Lung (tissue), 12 donors: Measurements from ENCODE around the gene PTPRN2. TPM values are rescaled to one million over a fixed set of nuclear protein-coding genes. Genes with fewer than 3 reads are reported as not detected.

Experiments used
- ATAC-seq: fragments of 200-7000 bp; cut with Tn5 transposase; one replicate; pipeline ENCODE4 v1.9.1; 2020; ENCODE audit warnings: moderate number of reproducible peaks; ENCODE audit not compliant: insufficient read depth, low FRiP score
- DNase-seq, 3 donors: peaks; one replicate each; pipeline ENCODE4 v3.0.0-alpha.2; 2013 to 2017
- H3K27ac ChIP-seq, 2 donors: one replicate each; pipeline ENCODE4 v1.5.1; 2013; ENCODE audit warnings: mild to moderate bottlenecking in 2 of 2, moderate library complexity in 2 of 2, control low read depth in 1 of 2, inconsistent platforms in 1 of 2, low read depth in 1 of 2, low read length in 1 of 2
- H3K27me3 ChIP-seq, 3 donors: one replicate each; pipeline ENCODE4 v1.5.1; 2013; ENCODE audit warnings: low read length in 2 of 3; ENCODE audit not compliant: control insufficient read depth in 3 of 3, insufficient read depth in 3 of 3
- H3K36me3 ChIP-seq, 4 donors: one replicate each; pipeline ENCODE4 v1.5.1; 2013; ENCODE audit warnings: low read length in 4 of 4, mild to moderate bottlenecking in 1 of 4, moderate library complexity in 1 of 4; ENCODE audit not compliant: control insufficient read depth in 4 of 4, insufficient read depth in 4 of 4
- H3K4me1 ChIP-seq, 5 donors: one replicate each; pipeline ENCODE4 v1.5.1; 2013; ENCODE audit warnings: low read length in 5 of 5, mild to moderate bottlenecking in 2 of 5, moderate library complexity in 1 of 5; ENCODE audit not compliant: control insufficient read depth in 5 of 5, insufficient read depth in 5 of 5
- H3K4me3 ChIP-seq: one replicate; pipeline ENCODE4 v1.5.1; 2013; ENCODE audit warnings: mild to moderate bottlenecking, control low read depth, moderate library complexity
- H3K9ac ChIP-seq, 2 donors: one replicate each; pipeline ENCODE4 v1.5.1; 2013; ENCODE audit warnings: low read length in 2 of 2, control low read depth in 1 of 2; ENCODE audit not compliant: insufficient read depth in 1 of 2
- H3K9me3 ChIP-seq, 4 donors: one replicate each; pipeline ENCODE4 v1.5.1; 2013; ENCODE audit warnings: low read length in 3 of 4, mild to moderate bottlenecking in 1 of 4, moderate library complexity in 1 of 4; ENCODE audit not compliant: control insufficient read depth in 4 of 4, insufficient read depth in 3 of 4
- WGBS, 2 donors: extraction: QIAGEN DNeasy Blood & Tissue Kit; methylation state at CpG; one replicate each; pipeline ENCODE4 v1.1.7; 2013; 5-methylcytosine and 5-hydroxymethylcytosine counted together
- polyA plus RNA-seq, 2 donors: library from polyadenylated mRNA; stranded (reverse); fragments of 200-250 nt; gene quantifications; one replicate each; pipeline ENCODE4 v1.2.1, GENCODE V29; 2013
- total RNA-seq, 2 donors: library from RNA; depleted of rRNA in 1 of 2; stranded (reverse); fragments of >200 nt in 1 of 2; gene quantifications; one replicate each; pipeline ENCODE4 v1.2.1, GENCODE V29; 2014 to 2021
- TF ChIP-seq, protein P1 (sequence below): IDR thresholded peaks from 2 replicates; pipeline ENCODE4 v1.5.1; 2012; ENCODE audit warnings: mild to moderate bottlenecking; ENCODE audit errors: control extremely low read depth, extremely low read depth
- donor health status: control.
- donor health status: control.
- donor health status: Bipolar disorder and iron deficiency.
- donor health status: healthy.
- donor health status: DM: yes; HTN: yes; CAD: no.

Gene PTPRN2
- total and polyA plus RNA-seq, 4 donors: 2.1 to 7.4 (median 4.4) TPM

DNA sequence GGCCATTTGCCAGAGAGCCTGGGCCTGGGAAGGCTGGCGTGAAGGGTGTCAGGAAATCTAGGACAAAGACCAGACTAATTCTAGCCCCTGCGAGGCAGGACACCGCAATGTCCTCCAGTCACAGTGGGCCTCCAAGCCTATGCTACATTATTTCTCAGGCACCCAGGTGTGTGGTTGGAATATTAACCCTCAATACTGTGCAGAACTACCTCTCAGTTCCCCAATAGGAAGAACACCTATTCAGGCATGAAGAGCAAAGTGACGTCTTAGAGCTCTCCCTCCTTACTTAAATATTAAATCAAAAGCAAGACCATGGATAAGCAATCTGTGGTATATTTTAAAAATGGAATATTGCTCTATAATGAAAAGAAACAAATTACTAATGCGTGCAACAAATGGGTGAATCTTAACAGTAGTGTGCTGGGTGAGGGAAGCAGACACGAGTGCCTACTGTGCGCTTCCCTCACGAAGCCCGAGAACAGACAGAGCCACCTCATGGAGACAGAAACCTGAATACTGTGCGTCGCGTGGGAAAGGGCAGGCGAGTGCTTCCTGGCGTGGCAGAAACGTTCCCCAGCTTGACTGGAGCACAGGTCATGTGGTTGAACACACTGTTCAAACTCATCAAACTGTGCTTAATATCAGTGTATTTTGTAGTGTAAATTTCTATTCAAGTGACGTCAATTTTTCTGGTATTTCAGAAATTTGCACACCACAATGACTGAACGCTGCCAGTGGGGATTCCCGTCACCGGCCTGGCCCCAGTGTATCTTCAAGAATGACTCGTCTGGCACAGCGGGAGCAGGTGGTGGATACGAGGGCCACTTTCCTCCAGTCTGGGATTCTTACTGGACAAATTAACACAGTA is 15.5 kb upstream of the PTPRN2 start:
- TF ChIP-seq, protein P1, sequence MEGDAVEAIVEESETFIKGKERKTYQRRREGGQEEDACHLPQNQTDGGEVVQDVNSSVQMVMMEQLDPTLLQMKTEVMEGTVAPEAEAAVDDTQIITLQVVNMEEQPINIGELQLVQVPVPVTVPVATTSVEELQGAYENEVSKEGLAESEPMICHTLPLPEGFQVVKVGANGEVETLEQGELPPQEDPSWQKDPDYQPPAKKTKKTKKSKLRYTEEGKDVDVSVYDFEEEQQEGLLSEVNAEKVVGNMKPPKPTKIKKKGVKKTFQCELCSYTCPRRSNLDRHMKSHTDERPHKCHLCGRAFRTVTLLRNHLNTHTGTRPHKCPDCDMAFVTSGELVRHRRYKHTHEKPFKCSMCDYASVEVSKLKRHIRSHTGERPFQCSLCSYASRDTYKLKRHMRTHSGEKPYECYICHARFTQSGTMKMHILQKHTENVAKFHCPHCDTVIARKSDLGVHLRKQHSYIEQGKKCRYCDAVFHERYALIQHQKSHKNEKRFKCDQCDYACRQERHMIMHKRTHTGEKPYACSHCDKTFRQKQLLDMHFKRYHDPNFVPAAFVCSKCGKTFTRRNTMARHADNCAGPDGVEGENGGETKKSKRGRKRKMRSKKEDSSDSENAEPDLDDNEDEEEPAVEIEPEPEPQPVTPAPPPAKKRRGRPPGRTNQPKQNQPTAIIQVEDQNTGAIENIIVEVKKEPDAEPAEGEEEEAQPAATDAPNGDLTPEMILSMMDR: no peak
- Histone ChIP-seq H3K4me3 (no peak overlapping the region), H3K9me3 (no peaks in the 10 kb centered on the region), H3K9ac (no peak overlapping the region), H3K27me3 (no peaks in the 10 kb centered on the region), H3K36me3 (no peaks in the 10 kb centered on the region), H3K27ac (no peak overlapping the region), H3K4me1 (no peaks in the 10 kb centered on the region)
- DNase-seq (no peak), ATAC-seq (no peak)
- 88 to 93% methylated on average over 22 of the region's 22 CpGs for WGBS, 2 donors

DNA sequence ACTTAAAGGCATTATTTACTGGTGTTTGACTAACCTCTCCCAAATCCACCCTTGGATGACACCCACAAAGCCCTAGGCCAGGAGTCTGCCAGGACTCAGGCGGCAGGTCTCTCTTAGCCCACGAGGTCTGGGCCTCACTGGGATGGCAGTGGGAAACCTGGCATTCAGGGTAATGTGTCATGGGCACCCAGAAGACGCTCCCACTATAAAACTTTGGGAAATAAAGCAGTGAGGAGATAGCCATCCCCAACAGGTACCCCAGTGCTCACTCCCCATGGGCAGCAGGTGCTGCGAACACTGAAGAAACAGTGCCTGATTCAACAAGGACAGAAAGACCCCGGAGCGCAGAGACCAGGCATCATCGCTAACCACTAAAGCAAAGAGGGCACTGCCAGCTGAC is 14.4 kb upstream of the PTPRN2 start:
- Histone ChIP-seq H3K4me3 (no peak overlapping the region), H3K27me3 (no peaks in the 10 kb centered on the region), H3K36me3 (no peaks in the 10 kb centered on the region), H3K9ac (no peak overlapping the region), H3K4me1 (no peaks in the 10 kb centered on the region), H3K9me3 (no peaks in the 10 kb centered on the region), H3K27ac (no peak overlapping the region)
- WGBS, 2 donors: 98% methylated on average over 7 of the region's 7 CpGs
- ATAC-seq (no peak), DNase-seq (no peak)
- TF ChIP-seq, protein P1: no peak

DNA sequence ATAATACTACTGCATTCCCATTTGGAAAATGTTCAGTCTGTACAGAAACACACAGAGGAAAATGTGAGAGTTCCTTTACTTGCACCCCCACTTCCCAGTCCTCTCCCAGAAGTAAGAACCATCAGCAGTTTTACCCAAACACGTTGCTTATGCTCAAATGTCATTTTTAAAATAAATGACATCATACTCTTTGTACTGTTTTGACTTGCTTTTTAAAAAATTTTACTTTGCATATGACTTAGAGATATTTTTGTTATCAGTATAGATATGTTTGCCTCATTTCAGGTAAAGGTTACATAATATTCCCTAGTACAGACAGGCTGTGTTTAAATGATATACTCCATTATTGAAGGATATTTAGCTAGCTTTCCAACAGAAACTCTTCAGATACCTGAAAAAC is 13.5 kb upstream of the PTPRN2 start:
- Histone ChIP-seq H3K9ac (no peak overlapping the region), H3K9me3 (no peaks in the 10 kb centered on the region), H3K4me1 (no peaks in the 10 kb centered on the region), H3K36me3 (no peaks in the 10 kb centered on the region), H3K4me3 (no peak overlapping the region), H3K27ac (no peak overlapping the region), H3K27me3 (no peaks in the 10 kb centered on the region)
- WGBS, 2 donors: 73 to 90% methylated on average over 1 of the region's 1 CpG
- DNase-seq (no peak), ATAC-seq (no peak)
- TF ChIP-seq, protein P1: no peak
